ENCODE data around the gene RPS19BP1.

The RPS19BP1 gene

DNA sequence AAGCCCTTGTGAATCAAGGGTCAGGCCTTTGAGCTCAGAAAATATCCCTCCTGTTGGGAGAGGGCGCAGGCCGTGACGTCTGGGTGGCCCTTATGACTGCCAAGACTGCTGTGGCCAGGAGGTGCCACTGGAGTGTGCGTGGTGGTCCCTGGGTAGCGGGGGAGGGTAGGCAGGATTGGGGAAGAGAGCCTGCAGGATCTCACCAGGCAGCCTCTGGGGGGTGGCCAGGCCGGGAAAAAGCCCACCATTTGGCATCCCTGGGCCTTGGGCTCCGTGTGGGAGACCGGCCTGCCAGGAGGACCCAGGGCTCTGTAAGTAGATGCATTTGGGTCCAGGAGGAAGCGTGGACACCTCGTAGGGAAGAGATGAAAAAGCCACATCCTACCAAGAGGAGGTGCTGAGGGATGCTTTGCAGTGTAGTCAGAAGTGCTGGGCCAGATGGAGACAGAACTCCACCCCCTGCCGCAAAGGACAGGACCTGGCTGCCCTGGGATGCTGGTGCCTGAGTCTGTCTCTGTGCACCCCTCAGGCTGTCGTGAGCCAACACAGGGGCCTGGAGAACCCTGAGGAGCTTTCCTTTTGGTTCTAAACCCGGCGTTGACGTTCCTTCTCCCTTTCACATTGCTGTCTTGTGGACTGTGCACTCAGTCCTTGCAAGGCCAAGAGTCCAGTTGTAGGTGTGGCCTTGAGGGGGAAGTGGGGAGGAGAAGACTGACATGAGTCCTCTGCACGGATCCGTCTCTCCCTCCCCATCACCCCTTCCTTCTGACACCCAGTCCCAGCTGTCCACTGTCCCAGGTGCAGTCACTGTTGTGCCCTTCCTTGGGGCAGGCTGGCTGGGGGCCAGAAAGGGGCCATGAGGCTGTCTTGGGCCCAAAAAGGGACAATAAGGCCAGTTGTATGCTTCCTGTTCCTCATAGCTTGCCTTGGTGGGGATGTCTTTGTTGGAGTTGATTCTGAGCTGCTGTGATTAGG lies 43.2 kb downstream of the RPS19BP1 start:
- Histone ChIP-seq H3K27me3 (ENCODE audit: control insufficient read depth, insufficient read depth, low read length) (no peaks in the 10 kb centered on the region), H3K4me1 (ENCODE audit: control insufficient read depth, insufficient read depth, low read length) (no peaks in the 10 kb centered on the region), H3K4me3 (ENCODE audit: low read length) (no peak overlapping the region), H3K36me3 (ENCODE audit: control insufficient read depth, insufficient read depth, low read length) (no peaks in the 10 kb centered on the region), H3K27ac (ENCODE audit: low read depth, low read length) (no peak overlapping the region), H3K9ac (ENCODE audit: low read length) (no peak overlapping the region)

- no peak overlapping the region for H3K4me3 ChIP-seq (ENCODE audit: low read length)
- no peak overlapping the region for H3K9ac ChIP-seq (ENCODE audit: low read length)
- H3K27ac ChIP-seq (ENCODE audit: low read depth, low read length) = no peak overlapping the region
- no peaks in the 10 kb centered on the region for H3K4me1 ChIP-seq (ENCODE audit: control insufficient read depth, insufficient read depth, low read length)
- no peaks in the 10 kb centered on the region for H3K27me3 ChIP-seq (ENCODE audit: control insufficient read depth, insufficient read depth, low read length)
- no peaks in the 10 kb centered on the region for H3K36me3 ChIP-seq (ENCODE audit: control insufficient read depth, insufficient read depth, low read length)
Observed at GRCh38 chr22:39488563-39489083, 43.9 kb downstream of the RPS19BP1 start.

- Histone ChIP-seq H3K4me1 (ENCODE audit: control insufficient read depth, insufficient read depth, low read length) (no peaks in the 10 kb centered on the region), H3K27ac (ENCODE audit: low read depth, low read length) (no peak overlapping the region), H3K4me3 (ENCODE audit: low read length) (no peak overlapping the region), H3K36me3 (ENCODE audit: control insufficient read depth, insufficient read depth, low read length) (no peaks in the 10 kb centered on the region), H3K27me3 (ENCODE audit: control insufficient read depth, insufficient read depth, low read length) (no peaks in the 10 kb centered on the region), H3K9ac (ENCODE audit: low read length) (no peak overlapping the region)
Observed at GRCh38 chr22:39487826-39488520, 44.6 kb downstream of the RPS19BP1 start.

DNA sequence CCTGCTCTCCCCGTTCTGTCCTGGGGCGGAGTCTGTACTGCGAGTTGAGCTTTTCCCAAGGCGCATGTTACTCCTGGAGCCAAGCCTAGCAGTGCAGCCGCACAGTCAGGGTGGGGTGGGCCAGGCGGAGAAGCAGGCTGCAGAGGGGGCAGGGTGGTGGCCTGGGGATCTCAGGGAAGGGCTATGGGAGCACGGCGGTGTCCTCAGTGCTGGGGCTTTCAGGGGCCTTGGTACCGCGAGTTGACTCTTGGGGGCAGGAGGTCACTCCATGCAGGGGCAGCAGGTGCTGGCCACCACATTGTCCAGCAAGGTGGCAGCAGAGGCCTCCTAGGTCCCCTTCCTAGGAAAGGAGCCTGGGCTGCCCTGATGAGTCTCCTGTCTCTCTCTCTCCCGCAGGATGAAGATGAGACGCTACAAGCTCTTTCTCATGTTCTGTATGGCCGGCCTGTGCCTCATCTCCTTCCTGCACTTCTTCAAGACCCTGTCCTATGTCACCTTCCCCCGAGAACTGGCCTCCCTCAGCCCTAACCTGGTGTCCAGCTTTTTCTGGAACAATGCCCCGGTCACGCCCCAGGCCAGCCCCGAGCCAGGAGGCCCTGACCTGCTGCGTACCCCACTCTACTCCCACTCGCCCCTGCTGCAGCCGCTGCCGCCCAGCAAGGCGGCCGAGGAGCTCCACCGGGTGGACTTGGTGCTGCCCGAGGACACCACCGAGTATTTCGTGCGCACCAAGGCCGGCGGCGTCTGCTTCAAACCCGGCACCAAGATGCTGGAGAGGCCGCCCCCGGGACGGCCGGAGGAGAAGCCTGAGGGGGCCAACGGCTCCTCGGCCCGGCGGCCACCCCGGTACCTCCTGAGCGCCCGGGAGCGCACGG lies 45.4 kb downstream of the RPS19BP1 start:
- Histone ChIP-seq H3K27me3 (ENCODE audit: control insufficient read depth, insufficient read depth, low read length) (no peaks in the 10 kb centered on the region), H3K27ac (ENCODE audit: low read depth, low read length) (no peak overlapping the region), H3K9ac (ENCODE audit: low read length) (no peak overlapping the region), H3K4me3 (ENCODE audit: low read length) (no peak overlapping the region), H3K36me3 (ENCODE audit: control insufficient read depth, insufficient read depth, low read length) (no peaks in the 10 kb centered on the region), H3K4me1 (ENCODE audit: control insufficient read depth, insufficient read depth, low read length) (no peaks in the 10 kb centered on the region)

DNA sequence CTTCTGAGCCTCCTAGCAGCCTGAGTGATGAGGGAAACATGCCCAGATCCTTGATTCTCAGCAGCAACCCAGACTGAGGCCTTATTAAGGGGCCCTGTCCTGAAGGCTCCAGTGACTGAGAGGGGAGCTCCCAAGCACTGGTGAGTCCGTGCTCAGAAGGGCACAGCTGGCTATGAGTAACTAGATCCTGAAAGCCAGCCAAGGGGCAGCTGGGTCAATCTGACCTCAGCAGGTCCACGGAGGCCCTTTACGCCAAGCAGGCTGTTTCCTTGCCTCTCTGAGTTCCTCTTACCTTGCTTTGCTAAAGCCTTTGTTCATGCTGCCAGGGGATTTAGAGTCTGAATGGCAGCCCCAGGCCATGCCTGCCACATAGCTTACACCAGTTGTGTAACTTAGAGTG lies 49.8 kb downstream of the RPS19BP1 start:
- Histone ChIP-seq H3K4me1 (ENCODE audit: control insufficient read depth, insufficient read depth, low read length) (no peaks in the 10 kb centered on the region), H3K4me3 (ENCODE audit: low read length) (no peak overlapping the region), H3K27me3 (ENCODE audit: control insufficient read depth, insufficient read depth, low read length) (no peaks in the 10 kb centered on the region), H3K36me3 (ENCODE audit: control insufficient read depth, insufficient read depth, low read length) (no peaks in the 10 kb centered on the region), H3K9ac (ENCODE audit: low read length) (no peak overlapping the region), H3K27ac (ENCODE audit: low read depth, low read length) (no peak overlapping the region)

DNA sequence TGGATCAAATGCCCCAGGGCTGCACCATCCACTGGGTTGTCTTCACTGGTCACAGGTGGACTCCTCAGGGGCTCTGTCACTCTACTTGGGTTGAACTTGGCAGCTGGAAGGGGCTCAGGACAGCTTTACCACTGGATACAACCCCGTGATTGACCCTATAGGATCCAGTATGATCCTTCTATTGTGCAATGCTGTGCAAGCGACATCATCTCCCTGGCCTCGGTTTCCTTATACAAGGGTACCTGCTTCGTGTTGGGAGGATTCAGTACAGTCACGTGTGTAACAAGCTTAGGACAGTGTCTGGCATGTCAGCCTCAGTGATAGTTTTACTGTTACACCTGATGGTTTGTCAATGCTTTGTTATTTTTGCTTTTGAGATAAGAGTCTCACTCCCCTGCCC lies 51.0 kb downstream of the RPS19BP1 start:
- Histone ChIP-seq H3K27me3 (ENCODE audit: control insufficient read depth, insufficient read depth, low read length) (no peaks in the 10 kb centered on the region), H3K4me3 (ENCODE audit: low read length) (no peak overlapping the region), H3K36me3 (ENCODE audit: control insufficient read depth, insufficient read depth, low read length) (no peaks in the 10 kb centered on the region), H3K4me1 (ENCODE audit: control insufficient read depth, insufficient read depth, low read length) (no peaks in the 10 kb centered on the region), H3K9ac (ENCODE audit: low read length) (no peak overlapping the region), H3K27ac (ENCODE audit: low read depth, low read length) (no peak overlapping the region)

DNA sequence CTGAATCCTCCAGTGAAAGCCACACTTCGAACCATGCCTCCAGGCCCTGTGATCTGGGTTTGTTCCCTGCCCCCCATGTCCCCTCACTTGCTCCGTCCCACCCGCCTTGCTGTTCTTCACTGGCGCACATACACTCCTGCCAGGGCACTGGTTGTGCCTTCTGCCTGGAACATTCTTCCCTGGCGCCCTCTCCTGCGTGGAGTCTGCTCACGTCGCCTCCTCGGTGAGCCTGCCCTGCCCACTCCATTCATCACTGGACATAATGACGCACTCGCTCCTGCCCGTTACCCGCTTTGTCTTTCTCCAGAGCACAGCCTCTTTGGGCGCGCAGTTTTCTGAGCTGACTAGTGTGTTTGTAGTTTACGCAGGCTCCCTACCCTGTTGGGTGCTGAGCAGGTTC lies 51.5 kb downstream of the RPS19BP1 start:
- Histone ChIP-seq H3K4me1 (ENCODE audit: control insufficient read depth, insufficient read depth, low read length) (no peaks in the 10 kb centered on the region), H3K27ac (ENCODE audit: low read depth, low read length) (no peak overlapping the region), H3K36me3 (ENCODE audit: control insufficient read depth, insufficient read depth, low read length) (no peaks in the 10 kb centered on the region), H3K27me3 (ENCODE audit: control insufficient read depth, insufficient read depth, low read length) (no peaks in the 10 kb centered on the region), H3K9ac (ENCODE audit: low read length) (no peak overlapping the region), H3K4me3 (ENCODE audit: low read length) (no peak overlapping the region)

DNA sequence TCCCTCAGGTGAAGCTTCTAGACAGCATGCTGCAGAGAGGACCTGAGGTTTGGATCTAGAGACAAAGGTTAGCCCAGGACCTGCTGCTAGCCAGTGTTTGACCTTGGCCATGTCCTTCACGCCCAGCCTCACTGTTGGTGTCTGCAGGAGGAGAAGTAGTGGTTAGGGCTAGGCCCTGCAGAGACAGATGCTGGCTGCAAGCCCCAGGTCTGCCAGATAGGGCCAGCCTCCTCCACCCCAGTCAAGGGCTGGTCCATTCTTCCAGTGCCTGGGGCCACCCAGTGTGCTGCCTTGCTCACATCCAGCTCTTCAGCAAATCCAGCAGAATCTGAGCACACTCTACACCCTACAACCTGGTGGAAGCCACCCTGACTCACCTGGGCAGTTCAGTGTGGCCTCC lies 52.0 kb downstream of the RPS19BP1 start:
- no peaks in the 10 kb centered on the region for H3K36me3 ChIP-seq (ENCODE audit: control insufficient read depth, insufficient read depth, low read length)
- H3K9ac ChIP-seq (ENCODE audit: low read length) = no peak overlapping the region
- H3K4me1 ChIP-seq (ENCODE audit: control insufficient read depth, insufficient read depth, low read length) = no peaks in the 10 kb centered on the region
- no peaks in the 10 kb centered on the region for H3K27me3 ChIP-seq (ENCODE audit: control insufficient read depth, insufficient read depth, low read length)
- H3K27ac ChIP-seq (ENCODE audit: low read depth, low read length) = no peak overlapping the region
- no peak overlapping the region for H3K4me3 ChIP-seq (ENCODE audit: low read length)

- H3K27ac ChIP-seq (ENCODE audit: low read depth, low read length) = no peak overlapping the region
Observed at GRCh38 chr22:39479254-39479653, 53.3 kb downstream of the RPS19BP1 start.

More at GRCh38 chr22:39479254-39479653, 53.3 kb downstream of the RPS19BP1 start:
- Histone ChIP-seq H3K9ac (ENCODE audit: low read length) (no peak overlapping the region), H3K4me3 (ENCODE audit: low read length) (no peak overlapping the region), H3K27me3 (ENCODE audit: control insufficient read depth, insufficient read depth, low read length) (no peaks in the 10 kb centered on the region), H3K36me3 (ENCODE audit: control insufficient read depth, insufficient read depth, low read length) (no peaks in the 10 kb centered on the region), H3K4me1 (ENCODE audit: control insufficient read depth, insufficient read depth, low read length) (no peaks in the 10 kb centered on the region)

Data from rectal smooth muscle tissue (tissue), 1 donor.